NCI-H82 treated with DMSO at 0.1 percent for 48 hours (cell line): Measurements from ENCODE around the gene SIPA1.

ENCODE experiments used
- DNase-seq: peaks from one replicate; lab custom pipeline; 2025; ENCODE audit not compliant: unreplicated experiment; lab: John Stamatoyannopoulos, UW

SIPA1 gene

GRCh38 chr11:65700399-65700798 lies 62.5 kb downstream of the SIPA1 start:
- no peak for DNase-seq
